ENCODE data around the gene RPRD1B.
A peak's percentile ranks its signal among the peaks of the same experiment; 100 is the strongest.

RPRD1B gene

GRCh38 chr20:38052870-38053269 is 19.3 kb downstream of the RPRD1B start:
- no peak for DNase-seq (ENCODE audit: low spot score)

DNA sequence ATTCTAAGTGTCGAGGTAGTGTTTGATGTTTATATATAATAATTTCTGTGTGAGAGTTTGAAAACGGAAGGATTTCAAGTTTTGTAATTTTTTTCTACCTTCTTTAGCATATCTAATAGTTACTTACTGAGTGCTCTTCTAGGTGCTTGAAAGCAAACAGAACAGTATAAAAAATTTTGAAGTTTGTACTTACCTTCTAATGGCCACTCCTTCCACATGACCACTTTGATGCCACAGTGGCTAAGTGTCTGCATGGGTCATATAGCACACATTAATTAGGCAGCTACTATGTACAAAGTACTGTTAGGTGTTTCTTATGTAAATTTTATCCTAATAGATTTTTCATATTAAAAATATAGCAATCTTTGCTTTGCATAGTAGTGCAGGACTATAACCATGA is 21.1 kb downstream of the RPRD1B start:
- H3K27ac ChIP-seq (ENCODE audit: poor library complexity, severe bottlenecking): no peak overlapping the region
- no peak overlapping the region for H3K4me3 ChIP-seq (ENCODE audit: severe bottlenecking)
- H3K36me3 ChIP-seq (ENCODE audit: low read depth): peaks cover 79% of the 10 kb centered on the region
- DNase-seq (ENCODE audit: low spot score) (no peak), ATAC-seq (ENCODE audit: low read depth) (no peak)
- H3K9me3 ChIP-seq (ENCODE audit: severe bottlenecking): no peaks in the 10 kb centered on the region
- no peaks in the 10 kb centered on the region for H3K27me3 ChIP-seq (ENCODE audit: insufficient read depth, poor library complexity, severe bottlenecking)
- no peak for TF ChIP-seq CTCF (IDR thresholded peaks at IDR 0.05; ENCODE audit: poor library complexity, severe bottlenecking)
- H3K4me1 ChIP-seq (ENCODE audit: insufficient read depth, poor library complexity, severe bottlenecking): peaks cover 28% of the 10 kb centered on the region

More at GRCh38 chr20:38052870-38053269, 19.3 kb downstream of the RPRD1B start:
- Histone ChIP-seq H3K27ac (ENCODE audit: poor library complexity, severe bottlenecking) (no peak overlapping the region), H3K9me3 (ENCODE audit: severe bottlenecking) (no peaks in the 10 kb centered on the region), H3K36me3 (ENCODE audit: low read depth) (peaks cover 77% of the 10 kb centered on the region), H3K4me1 (ENCODE audit: insufficient read depth, poor library complexity, severe bottlenecking) (peaks cover 32% of the 10 kb centered on the region), H3K4me3 (ENCODE audit: severe bottlenecking) (no peak overlapping the region), H3K27me3 (ENCODE audit: insufficient read depth, poor library complexity, severe bottlenecking) (no peaks in the 10 kb centered on the region)
- no peak for ATAC-seq (ENCODE audit: low read depth)
- TF ChIP-seq CTCF (IDR thresholded peaks at IDR 0.05; ENCODE audit: poor library complexity, severe bottlenecking): no peak

- TF ChIP-seq CTCF (IDR thresholded peaks at IDR 0.05; ENCODE audit: poor library complexity, severe bottlenecking): no peak
- peaks cover 81% of the 10 kb centered on the region for H3K36me3 ChIP-seq (ENCODE audit: low read depth)
- no peak overlapping the region for H3K27ac ChIP-seq (ENCODE audit: poor library complexity, severe bottlenecking)
- peaks cover 28% of the 10 kb centered on the region for H3K4me1 ChIP-seq (ENCODE audit: insufficient read depth, poor library complexity, severe bottlenecking)
- ATAC-seq (ENCODE audit: low read depth) (no peak), DNase-seq (ENCODE audit: low spot score) (no peak)
- no peaks in the 10 kb centered on the region for H3K27me3 ChIP-seq (ENCODE audit: insufficient read depth, poor library complexity, severe bottlenecking)
- no peak overlapping the region for H3K4me3 ChIP-seq (ENCODE audit: severe bottlenecking)
- H3K9me3 ChIP-seq (ENCODE audit: severe bottlenecking): no peaks in the 10 kb centered on the region
Measured at GRCh38 chr20:38055294-38055693, 21.7 kb downstream of the RPRD1B start.

- H3K4me1 ChIP-seq (ENCODE audit: insufficient read depth, poor library complexity, severe bottlenecking): peaks cover 25% of the 10 kb centered on the region
- DNase-seq (ENCODE audit: low spot score): no peak
- H3K27me3 ChIP-seq (ENCODE audit: insufficient read depth, poor library complexity, severe bottlenecking): no peaks in the 10 kb centered on the region
- H3K27ac ChIP-seq (ENCODE audit: poor library complexity, severe bottlenecking): no peak overlapping the region
- TF ChIP-seq CTCF (IDR thresholded peaks at IDR 0.05; ENCODE audit: poor library complexity, severe bottlenecking): no peak
- no peak for ATAC-seq (ENCODE audit: low read depth)
- peaks cover 81% of the 10 kb centered on the region for H3K36me3 ChIP-seq (ENCODE audit: low read depth)
- no peaks in the 10 kb centered on the region for H3K9me3 ChIP-seq (ENCODE audit: severe bottlenecking)
- no peak overlapping the region for H3K4me3 ChIP-seq (ENCODE audit: severe bottlenecking)
Measured at GRCh38 chr20:38055848-38056247, 22.3 kb downstream of the RPRD1B start.

GRCh38 chr20:38057351-38057972 is 23.9 kb downstream of the RPRD1B start:
- ATAC-seq (ENCODE audit: low read depth) (peak; percentile 90), DNase-seq (ENCODE audit: low spot score) (peak; percentile 96)
- peak; percentile 100 for TF ChIP-seq CTCF (IDR thresholded peaks at IDR 0.05; ENCODE audit: poor library complexity, severe bottlenecking)
- Histone ChIP-seq H3K27ac (ENCODE audit: poor library complexity, severe bottlenecking) (peak overlapping the region; percentile 2), H3K27me3 (ENCODE audit: insufficient read depth, poor library complexity, severe bottlenecking) (no peaks in the 10 kb centered on the region), H3K9me3 (ENCODE audit: severe bottlenecking) (no peaks in the 10 kb centered on the region), H3K36me3 (ENCODE audit: low read depth) (peaks cover 81% of the 10 kb centered on the region), H3K4me1 (ENCODE audit: insufficient read depth, poor library complexity, severe bottlenecking) (peaks cover 22% of the 10 kb centered on the region), H3K4me3 (ENCODE audit: severe bottlenecking) (no peak overlapping the region)

Data from RWPE2 (cell line).